CD1c-positive myeloid dendritic cell (primary cell): Measurements from ENCODE around the gene SLC25A5.
A peak's percentile ranks its signal among the peaks of the same experiment; 100 is the strongest.
"Not testable (repeated sequence)": the region's sequence is repeated elsewhere in the genome, so short reads cannot be mapped to it uniquely, and the experiment has no call there.

ENCODE experiments used
- DNase-seq: peaks from one replicate; pipeline ENCODE4 v3.0.0-alpha.2; 2016; ENCODE audit errors: extremely low spot score

The SLC25A5 gene

GRCh38 chrX:119477812-119478232 lies 9.6 kb downstream of the SLC25A5 start:
- peak; percentile 31 for DNase-seq

GRCh38 chrX:119478504-119478903 lies 10.3 kb downstream of the SLC25A5 start:
- no peak for DNase-seq

GRCh38 chrX:119479845-119480244 lies 11.6 kb downstream of the SLC25A5 start:
- DNase-seq: no peak

GRCh38 chrX:119481323-119481801 lies 13.1 kb downstream of the SLC25A5 start:
- DNase-seq: no peak

GRCh38 chrX:119482041-119482440 lies 13.8 kb downstream of the SLC25A5 start:
- DNase-seq: no peak

- DNase-seq: peak; percentile 73
These were observed 14.5 kb downstream of the SLC25A5 start for GRCh38 chrX:119482481-119483480.

- no peak for DNase-seq
These were observed 18.5 kb downstream of the SLC25A5 start for GRCh38 chrX:119486745-119487144.

GRCh38 chrX:119487766-119488165 lies 19.5 kb downstream of the SLC25A5 start:
- not testable (repeated sequence) for DNase-seq

- peak; percentile 52 for DNase-seq
These were observed 20.5 kb downstream of the SLC25A5 start for GRCh38 chrX:119488749-119489148.

GRCh38 chrX:119489212-119490074 lies 21.2 kb downstream of the SLC25A5 start:
- no peak for DNase-seq

- DNase-seq: no peak
These were observed 24.2 kb downstream of the SLC25A5 start for GRCh38 chrX:119492463-119492862.

GRCh38 chrX:119493851-119494495 lies 25.7 kb downstream of the SLC25A5 start:
- DNase-seq: not testable (repeated sequence)

GRCh38 chrX:119495734-119496726 lies 27.8 kb downstream of the SLC25A5 start:
- no peak for DNase-seq

- DNase-seq: peak; percentile 12
These were observed 28.9 kb downstream of the SLC25A5 start for GRCh38 chrX:119497185-119497584.

- no peak for DNase-seq
These were observed 32.0 kb downstream of the SLC25A5 start for GRCh38 chrX:119500061-119500800.

GRCh38 chrX:119501511-119502148 lies 33.4 kb downstream of the SLC25A5 start:
- DNase-seq: no peak

- peak; percentile 12 for DNase-seq
These were observed 34.7 kb downstream of the SLC25A5 start for GRCh38 chrX:119502727-119503483.

- no peak for DNase-seq
These were observed 35.2 kb downstream of the SLC25A5 start for GRCh38 chrX:119503484-119503861.
